ENCODE data around the gene GNAO1. TPM values are rescaled to one million over a fixed set of nuclear protein-coding genes. Genes with fewer than 3 reads are reported as not detected.

The GNAO1 gene
- total and polyA plus RNA-seq, 9 of the 15 experiments (the other 6 are each of a cell fraction or from before 2014, with no cell fraction given), result 0.07 to 0.42 (median 0.08) TPM; not detected in 5

- intact Hi-C loops (cut with micrococcal nuclease) (no loop called here), in situ Hi-C loops (cut with MboI) (loop anchor here (10.0 kb wide), 1 partner anchor 861 kb away; no protein-coding TSS in a partner anchor)
- Histone ChIP-seq H3K9me3 (replicated peaks; ENCODE audit: control insufficient read depth, insufficient read depth, low read depth, low read length) (no peaks in the 10 kb centered on the region), H3K27me3 (ENCODE audit: control insufficient read depth in 2 of 2, insufficient read depth in 2 of 2, low read length in 2 of 2) (peaks cover 28 to 71% of the 10 kb centered on the region in 2 experiments; a peak in 3 of 5 replicates), H3K4me2 (ENCODE audit: insufficient read depth, low read length) (no peak overlapping the region), H3K4me3 (no peak overlapping the region), H3K4me1 (replicated peaks in 1 of 2; ENCODE audit: control insufficient read depth in 2 of 2, insufficient read depth in 2 of 2, low read length in 2 of 2) (peaks cover 0 to 4% of the 10 kb centered on the region in 2 experiments; a peak in 1 of 5 replicates), H3K9ac (ENCODE audit: insufficient read depth in 1 of 2, low read depth in 2 of 2, low read length in 2 of 2) (no peak overlapping the region), H3K9me1 (ENCODE audit: control insufficient read depth, insufficient read depth, low read length) (no peaks in the 10 kb centered on the region), H3K27ac (ENCODE audit: extremely low read depth, low read depth, low read length) (no peak overlapping the region), H2AFZ (ENCODE audit: low read depth, low read length) (no peak overlapping the region), H4K20me1 (replicated peaks; ENCODE audit: control insufficient read depth, insufficient read depth, low read length) (no peaks in the 10 kb centered on the region), H3K79me2 (ENCODE audit: control insufficient read depth, insufficient read depth, low read length) (no peaks in the 10 kb centered on the region), H3K36me3 (ENCODE audit: control insufficient read depth, insufficient read depth, low read length) (no peaks in the 10 kb centered on the region)
- no peak for TF ChIP-seq ZNF232 (CRISPR knock-in tag; IDR thresholded peaks at IDR 0.05)
- no peak for TF ChIP-seq ERF (CRISPR knock-in tag; IDR thresholded peaks at IDR 0.05)
- no peak for TF ChIP-seq TEAD4 (IDR thresholded peaks at IDR 0.05; ENCODE audit: low read length)
- no peak for TF ChIP-seq TEAD4 (CRISPR knock-in tag; IDR thresholded peaks at IDR 0.05; ENCODE audit: borderline replicate concordance)
- TF ChIP-seq CHD1 (IDR thresholded peaks at IDR 0.05; ENCODE audit: low read length), result no peak
- no peak for TF ChIP-seq ZFP91 (CRISPR knock-in tag; IDR thresholded peaks at IDR 0.05)
- no peak for TF ChIP-seq SRSF3 (IDR thresholded peaks at IDR 0.05; ENCODE audit: insufficient read depth, low read length)
- TF ChIP-seq ZNF764 (CRISPR knock-in tag; IDR thresholded peaks at IDR 0.05; ENCODE audit: low read depth), result no peak
- TF ChIP-seq ARID4B (CRISPR knock-in tag; IDR thresholded peaks at IDR 0.05), result no peak
- TF ChIP-seq ETV5 (CRISPR knock-in tag; IDR thresholded peaks at IDR 0.05; ENCODE audit: low read depth), result no peak
- CTCF ChIA-PET (ENCODE audit: low intra/inter-chr PET ratio), result no interaction called here
- BruUV-seq (replicated peaks), result no TSS peak
- FAIRE-seq, result no peak
- POLR2A ChIA-PET, result interaction anchor here (0.8 kb wide), 1 partner anchor 70 kb away, joined by 3 read pairs; no protein-coding TSS in a partner anchor
- DNase-seq (ENCODE audit: extremely low read depth in 1 of 4, low spot score in 3 of 4), result no peak
- WGBS (ENCODE audit: insufficient coverage, low coverage, missing lambda C conversion rate), result 0% methylated on average over 6 of the region's 6 CpGs
- ATAC-seq, result no peak
Measured at GRCh38 chr16:56325956-56326355, 134.7 kb downstream of the GNAO1 start.
